HG03457 (cell line): ENCODE measurements around the gene AWAT2.

Experiments used
- ATAC-seq: cut with Tn5 transposase; IDR thresholded peaks from one replicate; pipeline ENCODE4 v1.9.1; 2021; ENCODE audit warnings: moderate number of reproducible peaks; ENCODE audit not compliant: unreplicated experiment

Gene AWAT2

GRCh38 chrX:70042399-70043371, 7.1 kb downstream of the AWAT2 start:
- no peak for ATAC-seq

- no peak for ATAC-seq
Observed at GRCh38 chrX:70041993-70042392, 7.7 kb downstream of the AWAT2 start.

- ATAC-seq = no peak
Observed at GRCh38 chrX:70039758-70040157, 10.0 kb downstream of the AWAT2 start.

- ATAC-seq = no peak
Observed at GRCh38 chrX:70038951-70039350, 10.8 kb downstream of the AWAT2 start.

GRCh38 chrX:70038515-70038914, 11.2 kb downstream of the AWAT2 start:
- no peak for ATAC-seq

GRCh38 chrX:70034646-70035045, 15.1 kb downstream of the AWAT2 start:
- ATAC-seq = no peak

- no peak for ATAC-seq
Observed at GRCh38 chrX:70033348-70034051, 16.2 kb downstream of the AWAT2 start.

- ATAC-seq = no peak
Observed at GRCh38 chrX:70032792-70033191, 16.9 kb downstream of the AWAT2 start.

GRCh38 chrX:70030301-70030767, 19.4 kb downstream of the AWAT2 start:
- no peak for ATAC-seq

GRCh38 chrX:70029863-70030262, 19.9 kb downstream of the AWAT2 start:
- no peak for ATAC-seq

- no peak for ATAC-seq
Observed at GRCh38 chrX:70026851-70027200, 22.9 kb downstream of the AWAT2 start.

- no peak for ATAC-seq
Observed at GRCh38 chrX:70026112-70026850, 23.5 kb downstream of the AWAT2 start.

GRCh38 chrX:70025464-70025863, 24.3 kb downstream of the AWAT2 start:
- ATAC-seq = no peak

GRCh38 chrX:70022616-70023015, 27.1 kb downstream of the AWAT2 start:
- no peak for ATAC-seq

- no peak for ATAC-seq
Observed at GRCh38 chrX:70016513-70016912, 33.2 kb downstream of the AWAT2 start.

GRCh38 chrX:70013466-70014381, 36.0 kb downstream of the AWAT2 start:
- no peak for ATAC-seq

- no peak for ATAC-seq
Observed at GRCh38 chrX:70012756-70013155, 37.0 kb downstream of the AWAT2 start.

- ATAC-seq = no peak
Observed at GRCh38 chrX:70009970-70010369, 39.8 kb downstream of the AWAT2 start.

- ATAC-seq = no peak
Observed at GRCh38 chrX:70009049-70009448, 40.7 kb downstream of the AWAT2 start.

- ATAC-seq = no peak
Observed at GRCh38 chrX:70007946-70008345, 41.8 kb downstream of the AWAT2 start.
